Kasumi-1 (cell line): ENCODE measurements around the gene NCAM1.

Source experiments
- DNase-seq, 2 experiments: peaks; one replicate each; lab custom pipeline; 2025; lab: John Stamatoyannopoulos, UW

Gene NCAM1

GRCh38 chr11:113090716-113091480 lies 129.7 kb downstream of the NCAM1 start:
- no peak for DNase-seq

- no peak for DNase-seq
Measured at GRCh38 chr11:113091481-113091780, 130.2 kb downstream of the NCAM1 start.

DNA sequence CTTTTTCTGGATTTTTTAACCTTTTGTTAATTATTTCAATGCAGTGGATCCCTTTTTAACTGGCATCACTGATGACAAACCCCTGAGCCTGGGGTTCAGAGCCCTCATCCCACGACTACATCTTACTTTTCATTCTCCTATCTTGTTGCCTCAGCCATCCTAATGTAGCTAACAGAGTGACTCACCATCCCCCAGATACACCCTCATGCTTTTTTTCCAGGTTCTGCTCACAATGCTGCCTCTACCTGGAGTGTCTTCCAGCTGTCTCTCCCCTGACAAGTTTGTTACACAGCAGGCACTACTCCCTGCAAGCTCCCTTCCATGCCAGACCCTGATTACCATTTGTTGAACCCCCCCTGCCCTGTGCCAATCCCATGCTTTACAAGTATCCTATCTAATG lies 135.4 kb downstream of the NCAM1 start:
- DNase-seq, result no peak

DNA sequence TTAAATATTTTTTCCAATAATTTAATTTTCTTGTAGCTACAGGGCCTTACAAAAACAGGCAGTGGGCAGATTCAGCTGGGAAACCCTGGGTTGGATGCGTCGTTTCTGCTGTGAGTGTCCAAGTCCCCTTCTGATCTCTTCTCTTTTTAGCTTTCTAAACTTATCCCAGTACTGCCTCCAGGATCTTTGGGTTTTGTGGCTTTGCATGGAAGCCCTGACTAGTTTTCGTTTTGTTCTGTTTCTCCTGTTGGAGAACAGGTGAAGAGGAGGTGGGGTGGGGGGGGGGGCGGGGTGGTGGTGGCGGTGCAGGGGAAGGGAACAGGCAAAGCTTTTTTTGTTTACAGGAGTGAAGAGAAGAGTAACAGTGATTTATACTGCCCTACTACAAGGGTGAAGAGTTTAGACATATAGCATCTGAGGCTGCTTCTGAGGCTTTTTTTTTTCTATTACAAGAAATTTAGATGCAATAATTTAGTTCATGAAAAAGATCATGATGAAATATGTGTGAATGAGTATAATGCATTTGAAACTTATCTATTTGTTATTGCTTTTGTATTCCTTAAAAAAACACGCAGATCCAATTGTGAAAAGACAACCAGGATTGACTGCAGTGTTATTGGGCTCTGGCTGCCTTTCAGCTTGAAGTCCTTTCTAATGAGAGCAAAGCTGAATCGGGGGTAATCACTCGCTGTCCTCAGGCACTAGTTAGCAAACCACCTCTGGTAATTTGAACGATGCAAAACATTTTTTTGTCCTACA lies 142.9 kb downstream of the NCAM1 start:
- no peak for DNase-seq

DNA sequence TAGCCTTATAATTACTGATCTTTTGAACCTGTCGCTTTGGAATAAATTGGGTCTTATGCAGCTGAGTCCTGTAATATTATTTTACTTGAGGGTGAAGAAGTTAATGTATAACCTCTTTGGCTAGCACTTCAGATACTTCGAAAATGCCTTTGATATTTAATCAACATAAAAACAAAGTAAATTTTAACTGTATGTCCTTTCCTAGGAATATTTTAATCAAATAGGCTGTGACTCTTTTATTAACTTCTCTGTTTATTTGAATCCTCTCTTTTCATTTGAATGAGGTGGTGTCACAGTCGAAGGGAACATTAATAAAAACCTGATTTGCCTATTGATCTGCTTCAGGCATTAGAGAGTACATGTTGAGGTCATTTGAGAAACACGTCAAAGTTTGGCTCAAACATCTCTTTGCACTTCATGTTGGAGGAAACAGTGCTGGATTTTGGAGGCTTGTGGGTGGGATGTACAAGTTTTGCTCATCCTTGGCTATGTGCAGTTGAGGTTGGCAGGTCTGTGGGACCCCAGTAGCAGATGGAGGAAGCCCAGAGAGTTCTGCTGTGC lies 143.6 kb downstream of the NCAM1 start:
- DNase-seq, result no peak

DNA sequence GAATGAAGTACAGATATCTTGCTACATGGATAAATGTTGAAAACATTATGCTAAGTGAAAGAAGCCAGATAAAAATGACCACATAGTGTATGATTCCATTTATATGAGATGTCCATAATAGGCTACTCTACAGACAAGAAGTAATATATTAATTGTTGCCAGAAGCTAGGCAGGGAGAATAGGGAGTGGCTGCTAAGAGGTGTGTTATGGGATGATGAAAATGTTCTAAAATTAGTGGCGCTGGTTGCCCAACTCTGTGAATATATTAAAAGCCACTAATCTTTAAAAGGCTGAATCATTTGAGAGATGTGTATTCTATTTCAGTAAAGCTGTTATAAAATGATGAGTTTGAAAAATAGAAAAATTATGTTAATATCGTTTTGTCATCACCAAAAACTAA lies 144.4 kb downstream of the NCAM1 start:
- no peak for DNase-seq

GRCh38 chr11:113106507-113106906 lies 145.3 kb downstream of the NCAM1 start:
- no peak for DNase-seq

DNA sequence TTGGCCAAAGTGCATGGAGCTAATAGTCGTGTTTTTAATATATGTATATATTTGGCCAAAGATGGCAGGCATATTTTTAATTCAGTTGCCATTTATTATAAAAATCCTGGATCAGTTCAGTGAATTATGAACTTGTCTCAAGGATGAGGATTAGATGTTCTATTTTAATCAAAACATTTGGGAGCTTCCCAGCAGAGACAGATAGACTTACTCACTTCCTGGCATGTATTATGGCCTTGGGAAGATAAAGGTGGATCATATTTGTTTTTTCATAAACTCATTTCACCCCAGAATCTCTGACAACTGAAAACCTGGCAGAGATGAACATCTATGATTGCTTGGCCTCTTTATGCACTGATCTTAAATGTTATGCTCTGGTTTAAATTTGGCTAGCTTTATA lies 148.8 kb downstream of the NCAM1 start:
- no peak for DNase-seq

- no peak for DNase-seq
Measured at GRCh38 chr11:113111156-113111555, 149.9 kb downstream of the NCAM1 start.

DNA sequence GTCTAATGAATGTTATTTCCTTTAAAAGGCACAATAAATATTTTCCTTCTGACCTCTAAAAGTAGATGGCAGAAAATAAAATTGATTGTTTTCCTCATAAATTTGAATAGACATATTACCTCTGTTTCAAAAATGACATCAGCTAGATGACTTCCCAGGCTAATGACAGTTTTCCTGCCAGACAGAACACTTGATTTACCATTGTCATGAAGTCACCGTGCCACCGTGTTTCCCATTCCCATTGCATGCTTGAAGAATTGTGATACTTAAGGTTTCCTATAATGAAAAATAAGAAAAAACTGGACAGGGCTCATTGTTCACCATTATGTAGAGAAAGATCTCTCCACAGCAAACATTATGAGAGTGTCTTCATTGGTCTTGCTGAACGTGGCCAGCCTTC lies 151.1 kb downstream of the NCAM1 start:
- DNase-seq, result no peak

- DNase-seq, result peak in 1 of 2 experiments; percentile 2
Measured at GRCh38 chr11:113113801-113114704, 152.8 kb downstream of the NCAM1 start.

- no peak for DNase-seq
Measured at GRCh38 chr11:113114705-113115027, 153.4 kb downstream of the NCAM1 start.

DNA sequence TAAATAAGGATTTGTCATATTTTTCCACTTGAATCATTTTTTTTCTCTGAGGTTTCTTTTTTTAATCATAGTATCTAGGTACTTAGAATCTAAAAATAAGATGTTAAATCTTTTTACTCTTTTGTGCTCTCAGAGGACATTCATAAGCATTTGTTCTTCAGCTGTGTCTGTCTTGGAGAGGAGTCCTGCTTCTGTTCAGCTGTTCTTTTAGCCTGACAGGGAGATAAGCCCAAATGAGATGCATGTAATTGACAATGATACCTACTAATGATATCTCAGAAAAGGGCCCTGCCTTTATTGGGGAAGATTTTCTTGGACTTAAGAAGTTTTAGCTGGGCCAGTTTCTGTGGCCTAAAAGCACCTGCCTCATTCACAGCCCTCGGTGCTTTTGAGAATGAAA lies 156.9 kb downstream of the NCAM1 start:
- no peak for DNase-seq

DNA sequence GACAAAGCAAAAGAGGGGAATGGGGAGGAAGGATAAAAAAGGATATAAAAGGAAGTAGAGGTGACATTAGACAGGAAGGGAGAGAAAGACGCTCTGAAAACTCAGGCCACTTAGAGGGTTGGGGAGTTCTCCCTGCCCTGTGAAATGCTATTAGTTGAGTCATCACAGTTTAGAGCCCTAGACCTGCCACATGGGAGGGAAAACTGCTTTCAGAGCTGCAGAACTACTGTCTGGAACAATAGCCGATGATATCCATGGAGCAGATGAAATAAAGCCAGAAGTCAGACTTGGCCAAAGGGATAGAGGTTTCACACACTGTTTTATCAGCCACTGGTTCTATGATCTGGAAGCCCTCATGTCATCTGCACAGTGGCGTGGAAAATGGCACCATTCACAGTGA lies 157.9 kb downstream of the NCAM1 start:
- DNase-seq, result no peak

GRCh38 chr11:113119966-113120736 lies 158.9 kb downstream of the NCAM1 start:
- no peak for DNase-seq

- no peak for DNase-seq
Measured at GRCh38 chr11:113121746-113122145, 160.5 kb downstream of the NCAM1 start.

GRCh38 chr11:113124006-113124405 lies 162.8 kb downstream of the NCAM1 start:
- no peak for DNase-seq

GRCh38 chr11:113124578-113124977 lies 163.4 kb downstream of the NCAM1 start:
- DNase-seq, result no peak

DNA sequence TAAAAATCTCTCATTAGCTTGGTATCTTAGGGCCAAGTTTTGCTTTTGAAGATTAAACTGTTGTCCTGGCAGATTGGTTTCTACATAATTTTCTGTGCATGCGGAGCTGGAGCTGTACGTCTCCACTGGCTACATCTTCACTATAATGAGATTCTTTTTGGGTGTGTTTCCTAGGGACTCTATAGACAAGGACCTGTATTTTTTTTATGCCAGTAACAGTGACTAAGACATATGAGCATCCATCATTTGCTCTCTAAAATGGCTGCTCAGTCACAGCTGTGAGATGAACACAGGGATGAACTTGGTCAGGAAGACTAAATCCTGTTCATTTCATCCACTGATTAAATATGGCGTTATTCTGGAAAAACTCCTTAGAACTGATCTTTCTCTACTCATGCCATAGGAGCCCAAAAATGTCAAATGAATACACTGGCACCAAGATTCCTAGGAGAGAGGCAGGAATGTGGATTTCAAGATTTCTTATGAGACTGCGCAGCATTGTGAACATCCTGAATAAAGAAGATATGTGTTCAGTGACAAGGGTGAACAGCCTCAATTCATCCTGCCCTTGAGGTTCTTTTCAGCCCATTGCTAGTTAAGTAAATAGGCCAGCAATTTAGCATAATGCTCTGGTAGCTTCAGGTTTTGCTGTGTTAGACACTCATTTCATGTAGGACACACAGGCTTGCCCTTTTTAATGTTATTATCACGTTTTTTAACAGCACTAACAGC lies 168.2 kb downstream of the NCAM1 start:
- DNase-seq, result no peak

GRCh38 chr11:113131036-113131775 lies 170.0 kb downstream of the NCAM1 start:
- DNase-seq, result no peak
